GM19372 (cell line): ENCODE data around the gene DDX11.
"Not testable (repeated sequence)": the region's sequence is repeated elsewhere in the genome, so short reads cannot be mapped to it uniquely, and the experiment has no call there.

Experiments
- ATAC-seq: cut with Tn5 transposase; IDR thresholded peaks from one replicate; pipeline ENCODE4 v1.9.1; 2021; ENCODE audit warnings: mild to moderate bottlenecking, low read depth, moderate library complexity; ENCODE audit not compliant: unreplicated experiment

DDX11 gene

DNA sequence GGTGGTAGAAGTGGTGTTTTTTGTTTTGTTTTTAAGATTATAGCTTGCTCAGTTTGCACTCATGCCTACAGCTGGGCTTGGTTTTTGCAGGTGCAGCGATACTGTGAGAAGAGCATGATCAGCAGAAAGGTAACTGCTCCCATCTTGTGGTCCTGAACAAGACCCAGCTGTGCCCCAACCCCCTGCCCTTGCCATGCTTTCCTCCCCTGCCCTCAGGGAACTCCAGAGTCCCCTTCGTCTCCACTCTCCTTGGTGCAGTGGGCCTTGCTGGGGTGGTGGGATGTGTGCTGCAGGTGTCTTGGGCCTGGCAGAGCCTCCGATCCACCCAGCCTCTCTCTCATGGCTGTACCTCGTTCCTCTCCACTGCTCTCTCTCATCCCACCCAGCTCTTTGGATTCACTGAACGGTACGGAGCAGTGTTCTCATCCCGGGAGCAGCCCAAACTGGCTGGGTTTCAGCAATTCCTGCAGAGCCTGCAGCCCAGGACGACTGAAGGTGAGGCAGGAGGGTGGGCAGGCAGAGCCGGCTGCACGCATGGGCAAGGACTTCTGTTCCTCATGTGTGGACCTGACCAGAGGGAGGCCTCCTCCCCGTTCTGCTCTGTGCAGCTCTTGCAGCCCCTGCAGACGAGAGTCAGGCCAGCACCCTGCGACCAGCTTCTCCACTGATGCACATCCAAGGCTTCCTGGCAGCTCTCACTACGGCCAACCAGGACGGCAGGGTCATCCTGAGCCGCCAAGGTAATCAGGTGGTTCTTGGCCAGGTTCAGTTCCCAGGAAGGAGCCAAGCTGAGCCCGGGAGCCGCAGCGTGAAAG lies 22.8 kb downstream of the DDX11 start:
- not testable (repeated sequence) for ATAC-seq

DNA sequence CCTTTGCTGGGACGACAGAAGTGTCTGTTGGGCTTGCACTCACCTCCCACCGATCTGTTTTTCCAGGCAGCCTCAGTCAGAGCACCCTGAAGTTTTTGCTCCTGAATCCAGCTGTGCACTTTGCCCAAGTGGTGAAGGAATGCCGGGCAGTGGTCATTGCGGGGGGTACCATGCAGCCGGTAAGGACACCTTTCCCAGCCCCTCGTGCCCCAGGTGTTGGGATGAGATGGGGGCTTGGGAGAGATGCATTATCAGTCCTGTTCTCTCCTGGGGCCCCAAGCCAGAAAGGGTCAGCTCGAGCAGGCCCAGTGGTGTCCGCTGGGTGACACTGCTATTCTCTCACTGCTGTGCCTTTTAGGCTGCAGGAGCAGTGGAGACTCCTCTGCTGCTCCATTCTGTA lies 24.2 kb downstream of the DDX11 start:
- not testable (repeated sequence) for ATAC-seq

- ATAC-seq, result not testable (repeated sequence)
These were observed 24.7 kb downstream of the DDX11 start for GRCh38 chr12:31098363-31098762.

- ATAC-seq, result not testable (repeated sequence)
These were observed 25.1 kb downstream of the DDX11 start for GRCh38 chr12:31098771-31099170.

GRCh38 chr12:31099434-31099833 lies 25.8 kb downstream of the DDX11 start:
- ATAC-seq, result not testable (repeated sequence)

DNA sequence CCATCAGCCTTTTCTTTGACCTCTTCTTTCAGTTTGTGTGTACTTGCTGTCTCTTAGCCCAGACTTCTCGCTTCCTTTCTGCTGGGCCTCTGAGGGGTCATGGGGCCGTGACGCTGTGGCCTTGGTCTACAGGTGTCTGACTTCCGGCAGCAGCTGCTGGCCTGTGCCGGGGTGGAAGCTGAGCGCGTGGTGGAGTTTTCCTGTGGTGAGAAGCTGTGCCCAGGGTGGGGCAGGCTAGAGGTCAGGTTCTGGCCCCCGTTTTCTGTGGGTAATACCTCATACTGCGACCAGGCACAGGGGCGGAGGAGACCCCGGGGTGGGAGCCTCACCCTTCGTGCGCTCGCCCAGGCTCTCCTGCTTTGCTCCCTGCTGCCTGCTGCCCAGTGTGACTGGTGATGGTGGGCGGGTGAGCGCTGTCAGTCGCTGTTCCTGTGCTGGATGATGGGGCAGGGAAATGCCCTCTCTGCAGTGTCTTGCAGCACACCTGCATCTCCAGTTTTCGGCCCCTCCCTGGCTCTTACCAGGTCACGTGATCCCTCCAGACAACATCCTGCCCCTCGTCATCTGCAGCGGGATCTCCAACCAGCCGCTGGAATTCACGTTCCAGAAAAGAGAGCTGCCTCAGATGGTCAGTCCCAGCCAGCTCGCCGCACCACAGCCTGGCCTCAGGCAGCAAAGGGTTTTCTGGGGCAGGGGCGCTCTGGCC lies 27.0 kb downstream of the DDX11 start:
- ATAC-seq, result not testable (repeated sequence)

DNA sequence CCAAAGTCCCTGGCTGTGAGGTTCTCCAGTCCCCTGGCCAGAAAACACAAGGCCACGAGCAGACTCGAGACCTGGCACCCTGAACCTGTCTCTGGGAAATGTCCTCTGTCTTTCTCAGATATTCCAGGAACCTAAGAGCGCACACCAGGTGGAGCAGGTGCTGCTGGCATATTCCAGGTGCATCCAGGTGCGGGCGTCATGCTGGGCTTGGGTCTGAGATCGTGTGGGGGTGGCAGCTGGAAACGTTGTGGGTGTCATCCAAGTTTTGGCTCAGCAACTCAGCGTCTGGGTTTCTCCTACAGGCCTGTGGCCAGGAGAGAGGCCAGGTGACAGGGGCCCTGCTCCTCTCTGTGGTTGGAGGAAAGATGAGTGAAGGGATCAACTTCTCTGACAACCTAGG lies 28.5 kb downstream of the DDX11 start:
- ATAC-seq, result not testable (repeated sequence)

DNA sequence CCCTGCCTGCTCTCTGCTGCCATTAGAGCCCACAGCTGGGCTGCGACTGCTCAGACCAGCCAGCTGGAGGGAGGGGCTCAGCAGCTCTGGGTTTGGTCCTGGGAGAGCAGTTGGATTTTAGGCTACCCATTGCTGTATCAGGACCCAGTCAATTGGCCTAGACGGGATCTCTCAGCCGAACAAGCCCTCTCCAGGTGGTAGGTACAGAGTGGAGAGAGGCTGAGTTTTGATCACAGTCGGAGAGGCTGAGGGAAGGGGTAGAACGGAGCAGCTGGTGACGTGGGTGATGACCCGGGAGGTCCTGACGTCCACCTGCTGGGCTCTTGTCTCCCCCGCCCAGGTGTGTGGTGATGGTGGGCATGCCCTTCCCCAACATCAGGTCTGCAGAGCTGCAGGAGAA lies 28.9 kb downstream of the DDX11 start:
- not testable (repeated sequence) for ATAC-seq

DNA sequence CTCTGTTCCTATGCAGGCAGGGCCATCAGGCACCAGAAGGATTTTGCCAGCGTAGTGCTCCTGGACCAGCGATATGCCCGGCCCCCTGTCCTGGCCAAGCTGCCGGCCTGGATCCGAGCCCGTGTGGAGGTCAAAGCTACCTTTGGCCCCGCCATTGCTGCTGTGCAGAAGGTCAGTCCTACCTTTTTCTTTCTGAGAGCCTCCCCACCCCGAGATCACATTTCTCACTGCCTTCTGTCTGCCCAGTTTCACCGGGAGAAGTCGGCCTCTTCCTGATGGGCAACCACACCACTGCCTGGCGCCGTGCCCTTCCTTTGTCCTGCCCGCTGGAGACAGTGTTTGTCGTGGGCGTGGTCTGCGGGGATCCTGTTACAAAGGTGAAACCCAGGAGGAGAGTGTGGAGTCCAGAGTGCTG lies 29.9 kb downstream of the DDX11 start:
- ATAC-seq, result not testable (repeated sequence)

GRCh38 chr12:31104220-31104619 lies 30.6 kb downstream of the DDX11 start:
- not testable (repeated sequence) for ATAC-seq

DNA sequence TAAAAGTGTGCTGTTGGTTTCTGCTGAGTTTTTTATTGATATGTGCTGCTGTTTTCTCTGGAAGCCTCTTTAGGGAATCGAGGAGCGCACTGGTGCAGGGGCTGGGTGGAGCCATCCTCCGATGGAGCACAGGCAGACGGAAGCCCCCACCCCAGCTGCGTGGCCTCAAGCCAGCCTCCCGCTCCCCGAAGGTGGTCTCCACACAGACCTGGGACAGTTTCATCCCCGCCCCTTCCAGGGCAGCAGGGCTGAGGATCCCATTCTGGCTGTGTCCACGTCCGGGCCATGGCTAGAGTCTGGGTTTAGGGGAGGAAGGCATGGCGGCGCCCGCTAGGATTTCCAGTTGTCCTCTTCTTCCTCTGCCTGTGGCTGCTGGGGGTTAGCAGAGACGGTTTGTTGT lies 31.1 kb downstream of the DDX11 start:
- not testable (repeated sequence) for ATAC-seq

DNA sequence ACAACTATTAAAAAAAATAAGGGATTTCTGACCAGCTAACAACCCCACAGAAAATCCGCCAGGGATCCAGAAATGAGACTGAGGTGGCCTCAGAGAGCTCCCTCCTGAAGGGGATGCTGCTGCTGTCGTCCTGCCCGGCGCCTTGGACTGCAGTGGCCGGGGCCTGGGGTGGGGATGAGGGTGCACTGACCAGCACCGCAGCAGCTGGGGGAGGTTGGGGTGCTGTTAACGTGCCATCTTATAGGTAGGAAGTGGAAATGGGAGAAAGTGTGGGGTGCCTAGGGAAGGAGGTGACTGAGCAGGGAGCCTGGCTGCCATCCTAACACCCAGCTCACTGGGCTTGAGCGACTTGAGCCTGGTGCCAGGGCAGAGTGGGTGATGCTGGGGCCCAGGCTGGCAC lies 32.0 kb downstream of the DDX11 start:
- no peak for ATAC-seq

DNA sequence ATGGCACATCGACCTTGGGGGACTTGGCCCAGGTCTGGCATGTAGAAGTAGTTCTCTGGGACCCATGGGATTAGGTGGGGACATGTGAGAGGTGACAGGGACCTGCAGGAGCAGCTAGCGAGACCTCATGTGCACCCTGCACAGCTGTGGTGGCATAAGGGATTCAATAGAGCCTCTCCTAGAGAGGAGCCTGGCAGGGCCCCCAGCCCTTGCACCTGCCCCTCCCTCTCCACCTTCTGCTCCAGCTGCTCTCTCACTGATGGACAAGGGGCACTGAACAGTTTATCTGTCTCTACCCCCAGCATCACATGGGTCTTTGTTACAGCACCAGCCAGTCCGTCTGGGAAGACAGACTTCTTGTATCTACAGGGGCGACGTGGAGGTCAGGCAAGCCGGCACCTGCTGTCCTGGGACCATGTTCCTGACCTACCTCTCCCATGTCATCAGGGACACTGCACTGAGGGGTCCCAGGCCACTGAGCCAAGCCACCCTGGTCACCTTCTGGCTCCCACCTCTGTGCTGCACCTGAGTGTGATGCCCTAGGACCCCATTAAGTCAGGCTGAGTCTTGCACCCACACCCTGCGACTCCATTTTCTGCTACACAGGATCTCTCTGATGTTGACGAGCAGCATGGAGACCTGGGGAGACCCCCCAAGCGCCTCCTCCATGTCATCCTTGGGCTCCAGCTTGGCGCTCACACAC lies 32.6 kb downstream of the DDX11 start:
- ATAC-seq, result no peak

GRCh38 chr12:31109773-31110172 lies 36.1 kb downstream of the DDX11 start:
- ATAC-seq, result not testable (repeated sequence)

- ATAC-seq, result not testable (repeated sequence)
These were observed 36.6 kb downstream of the DDX11 start for GRCh38 chr12:31110263-31110662.

GRCh38 chr12:31115092-31115601 lies 41.5 kb downstream of the DDX11 start:
- not testable (repeated sequence) for ATAC-seq

DNA sequence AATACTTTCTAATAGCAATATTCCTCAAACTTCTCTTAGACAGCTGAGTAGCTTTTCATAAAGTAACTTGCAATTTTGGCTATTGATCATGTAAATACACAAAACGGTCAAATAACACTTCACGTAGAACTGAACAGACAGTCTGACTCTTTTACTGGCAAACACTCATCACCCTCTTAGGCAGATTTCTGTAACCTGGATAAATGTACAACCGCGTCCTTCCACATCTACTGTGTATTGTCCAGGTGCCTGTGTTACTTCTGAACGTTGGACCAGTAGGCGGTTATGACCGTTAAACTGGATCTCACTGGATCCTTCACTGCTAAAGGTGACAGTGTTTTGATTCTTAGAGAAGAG lies 43.2 kb downstream of the DDX11 start:
- ATAC-seq, result not testable (repeated sequence)

DNA sequence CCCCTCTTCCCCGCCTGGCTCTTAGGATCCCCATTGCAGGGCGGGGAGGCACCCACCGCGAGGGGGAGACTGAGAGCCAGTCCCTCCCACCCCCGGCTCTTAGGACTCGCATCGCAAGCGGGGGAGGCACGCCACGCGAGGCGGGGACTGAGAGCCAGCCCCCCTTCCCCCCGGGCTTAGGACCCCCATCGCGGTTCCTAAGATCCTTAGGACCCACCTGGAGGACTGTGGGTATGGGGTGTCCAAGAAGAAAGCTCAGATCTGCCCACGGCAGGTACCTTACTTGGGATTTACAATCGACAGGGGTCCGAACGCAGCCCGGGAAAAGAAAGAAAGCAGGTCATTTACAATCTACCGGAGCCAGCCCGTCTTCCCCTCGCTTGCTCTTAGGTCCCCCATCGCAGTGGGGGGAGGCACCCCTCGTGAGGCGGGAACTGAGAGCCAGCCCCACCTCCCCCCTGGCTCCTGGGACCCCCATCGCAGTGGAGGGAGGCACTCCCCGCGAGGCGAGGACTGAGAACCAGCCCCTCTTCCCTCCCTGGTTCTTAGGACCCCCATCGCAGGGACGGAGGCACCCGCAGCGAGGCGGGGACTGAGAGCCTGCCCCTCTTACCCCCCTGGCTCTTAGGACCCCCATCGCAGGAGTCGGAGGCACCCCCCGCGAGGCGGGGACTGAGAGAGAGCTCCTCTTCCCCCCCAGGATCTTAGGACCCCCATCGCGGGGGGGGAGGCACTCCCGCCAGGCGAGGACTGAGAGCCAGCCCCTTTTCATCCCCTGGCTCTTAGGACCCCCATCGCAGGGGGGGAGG lies 43.7 kb downstream of the DDX11 start:
- peak; percentile 48 for ATAC-seq

GRCh38 chr12:31118347-31119191 lies 44.9 kb downstream of the DDX11 start:
- peak; percentile 69 for ATAC-seq
